Cardiac fibroblast (primary cell): ENCODE data around the gene C11orf91.
A peak's percentile ranks its signal among the peaks of the same experiment; 100 is the strongest.

Experiments used
- DNase-seq, 2 donors: peaks; one replicate each; pipeline versions ENCODE4 v3.0.0 to v3.0.0-alpha.2; 2010; ENCODE audit warnings: low read depth in 2 of 2
- H3K4me3 ChIP-seq, 2 donors: replicated peaks in 1 of 2; 1 replicate in 1 of 2; 2 replicates in 1 of 2; pipeline ENCODE4 v1.5.1; 2011; ENCODE audit warnings: low read depth in 2 of 2, low read length in 2 of 2, mild to moderate bottlenecking in 2 of 2, moderate library complexity in 1 of 2
- TF ChIP-seq, protein P1 (sequence below): IDR thresholded peaks from one replicate; pipeline ENCODE4 v1.5.1; 2011; ENCODE audit warnings: low read depth, mild to moderate bottlenecking, low read length, inconsistent platforms

Gene C11orf91

DNA sequence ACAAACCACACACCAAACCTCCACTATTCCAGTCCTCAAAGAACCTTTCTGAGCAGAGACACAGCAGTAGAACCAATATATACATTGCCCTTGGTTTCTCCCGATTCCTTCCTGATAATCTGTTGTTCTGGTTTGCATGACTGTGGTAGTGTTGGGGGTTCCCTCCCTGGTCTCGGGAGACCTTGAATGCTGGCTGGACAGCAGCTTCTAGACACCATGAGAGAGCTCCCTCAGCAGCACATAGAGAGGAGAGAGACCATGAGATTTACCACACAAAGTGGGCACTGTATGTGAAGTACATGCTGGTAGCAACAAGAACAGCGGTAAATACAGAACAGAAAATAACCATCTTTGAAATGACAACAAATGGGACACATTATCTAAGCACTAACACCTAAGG, 2.6 kb downstream of the C11orf91 start:
- DNase-seq: peak in 1 of 2 donors; percentile 35
- H3K4me3 ChIP-seq: no peak overlapping the region
- TF ChIP-seq, protein P1, sequence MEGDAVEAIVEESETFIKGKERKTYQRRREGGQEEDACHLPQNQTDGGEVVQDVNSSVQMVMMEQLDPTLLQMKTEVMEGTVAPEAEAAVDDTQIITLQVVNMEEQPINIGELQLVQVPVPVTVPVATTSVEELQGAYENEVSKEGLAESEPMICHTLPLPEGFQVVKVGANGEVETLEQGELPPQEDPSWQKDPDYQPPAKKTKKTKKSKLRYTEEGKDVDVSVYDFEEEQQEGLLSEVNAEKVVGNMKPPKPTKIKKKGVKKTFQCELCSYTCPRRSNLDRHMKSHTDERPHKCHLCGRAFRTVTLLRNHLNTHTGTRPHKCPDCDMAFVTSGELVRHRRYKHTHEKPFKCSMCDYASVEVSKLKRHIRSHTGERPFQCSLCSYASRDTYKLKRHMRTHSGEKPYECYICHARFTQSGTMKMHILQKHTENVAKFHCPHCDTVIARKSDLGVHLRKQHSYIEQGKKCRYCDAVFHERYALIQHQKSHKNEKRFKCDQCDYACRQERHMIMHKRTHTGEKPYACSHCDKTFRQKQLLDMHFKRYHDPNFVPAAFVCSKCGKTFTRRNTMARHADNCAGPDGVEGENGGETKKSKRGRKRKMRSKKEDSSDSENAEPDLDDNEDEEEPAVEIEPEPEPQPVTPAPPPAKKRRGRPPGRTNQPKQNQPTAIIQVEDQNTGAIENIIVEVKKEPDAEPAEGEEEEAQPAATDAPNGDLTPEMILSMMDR: no peak

DNA sequence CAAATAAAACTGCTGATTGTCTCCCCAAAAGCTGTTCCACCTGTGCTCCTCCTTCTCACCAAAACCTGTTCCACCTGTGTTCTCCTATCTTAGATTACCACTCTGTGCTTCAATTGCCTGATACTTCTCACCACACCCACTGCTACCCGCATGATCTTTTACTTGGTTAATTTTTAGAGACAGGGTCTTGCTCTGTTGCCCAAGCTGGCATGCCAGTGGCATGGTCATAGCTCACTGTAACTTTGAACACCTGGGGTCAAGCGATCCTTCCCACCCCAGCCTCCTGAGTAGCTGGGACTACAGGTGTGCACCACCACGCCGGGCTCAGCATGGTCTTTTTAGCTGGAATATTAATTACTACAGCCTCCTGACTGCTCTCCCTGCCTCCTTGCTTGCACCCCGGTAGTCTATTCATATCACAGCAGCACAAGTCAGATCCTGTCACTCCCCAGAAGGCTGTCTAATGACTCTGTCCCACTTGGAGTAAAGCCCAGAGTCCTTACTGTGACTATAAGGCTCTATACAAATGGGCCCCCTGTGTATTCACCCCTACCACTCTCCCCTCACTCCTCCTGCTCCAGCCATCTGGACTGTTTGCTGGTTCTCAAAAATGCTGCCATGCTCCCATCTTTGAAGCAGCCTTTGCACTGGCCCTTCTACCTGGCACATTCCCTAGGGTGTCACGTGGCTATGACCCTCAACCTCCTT, 3.5 kb downstream of the C11orf91 start:
- TF ChIP-seq, protein P1: no peak
- H3K4me3 ChIP-seq: no peak overlapping the region
- peak in 1 of 2 donors; percentile 39 for DNase-seq

DNA sequence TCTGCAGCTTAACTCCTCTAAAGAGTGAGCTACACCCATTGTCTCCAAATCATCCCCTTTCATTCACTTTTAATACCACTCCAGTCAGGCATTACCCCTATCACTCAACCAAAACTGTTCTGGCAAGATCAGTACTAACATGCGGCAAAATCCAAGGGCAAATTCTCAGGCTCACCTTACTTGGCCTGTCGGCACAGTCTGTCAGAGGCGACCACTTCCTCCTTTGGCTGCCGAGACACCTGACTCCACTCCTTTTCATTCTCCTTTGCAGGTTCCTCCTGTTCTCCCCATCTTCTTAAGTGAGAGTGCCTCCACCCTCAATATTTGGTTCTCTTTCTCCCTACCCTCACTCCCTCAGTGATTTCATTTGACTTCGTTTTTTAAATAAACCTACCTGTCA, 4.2 kb downstream of the C11orf91 start:
- no peak overlapping the region for H3K4me3 ChIP-seq
- DNase-seq: no peak
- TF ChIP-seq, protein P1: no peak

DNA sequence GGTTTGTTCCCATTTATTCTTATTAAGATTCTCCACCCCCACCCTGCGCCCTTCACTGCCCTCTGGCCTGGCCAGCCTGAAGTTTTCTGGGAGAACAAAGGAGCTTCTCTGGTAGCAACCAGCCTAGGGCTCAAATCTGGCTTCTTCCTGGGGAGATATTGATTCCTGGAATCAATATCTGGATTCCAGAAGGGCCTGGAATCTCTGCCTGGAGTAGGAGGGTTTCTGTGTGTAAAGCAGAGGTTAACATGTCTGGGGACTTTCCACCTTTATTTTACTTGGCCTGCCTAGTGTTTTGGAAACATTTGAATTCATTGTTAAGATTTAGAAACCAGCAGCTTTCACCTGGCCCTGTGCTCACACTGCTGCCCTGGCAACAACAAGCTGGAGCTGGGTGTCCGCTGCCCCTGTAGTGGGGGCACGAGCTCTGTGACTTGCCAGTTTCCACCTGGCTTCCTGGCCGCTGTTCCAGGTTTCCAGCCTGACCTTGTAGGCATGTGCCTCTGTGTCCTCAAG, 5.5 kb downstream of the C11orf91 start:
- no peak overlapping the region for H3K4me3 ChIP-seq
- peak in 1 of 2 donors; percentile 59 for DNase-seq
- TF ChIP-seq, protein P1: no peak

DNA sequence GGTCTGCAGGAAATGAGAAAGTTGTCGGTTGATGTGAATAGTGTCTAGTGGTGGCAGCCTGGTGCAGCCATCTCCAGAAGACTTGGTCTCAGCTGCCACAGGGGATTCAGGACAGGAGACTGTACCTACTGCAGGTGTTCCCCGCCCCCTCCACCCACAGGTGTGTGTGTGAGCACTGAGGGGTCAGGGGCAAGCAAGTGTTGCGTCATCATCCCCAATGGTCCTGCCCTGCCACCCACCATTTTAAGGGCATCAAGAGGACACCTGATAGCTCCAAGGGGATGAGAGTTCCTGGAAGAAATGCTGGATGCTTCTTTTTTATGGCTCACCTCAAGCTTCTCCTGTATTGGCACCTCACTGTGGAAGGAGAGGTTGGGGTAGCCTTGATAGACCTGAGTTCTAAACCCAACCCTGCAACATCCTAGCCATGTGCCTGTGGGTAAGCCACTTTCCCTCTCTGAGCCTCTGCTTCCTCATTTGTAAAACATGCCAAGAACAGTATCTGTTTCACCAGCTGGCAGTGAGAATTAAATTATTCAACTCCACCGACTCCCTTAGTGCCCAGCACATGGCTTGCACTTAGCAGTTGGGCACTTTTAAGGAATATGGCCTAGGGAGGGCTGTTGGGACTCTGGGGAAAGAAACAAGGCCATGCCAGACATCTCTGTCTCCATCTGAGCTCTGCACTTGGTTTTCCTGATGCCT, 6.1 kb downstream of the C11orf91 start:
- no peak for DNase-seq
- TF ChIP-seq, protein P1: no peak
- H3K4me3 ChIP-seq: no peak overlapping the region

DNA sequence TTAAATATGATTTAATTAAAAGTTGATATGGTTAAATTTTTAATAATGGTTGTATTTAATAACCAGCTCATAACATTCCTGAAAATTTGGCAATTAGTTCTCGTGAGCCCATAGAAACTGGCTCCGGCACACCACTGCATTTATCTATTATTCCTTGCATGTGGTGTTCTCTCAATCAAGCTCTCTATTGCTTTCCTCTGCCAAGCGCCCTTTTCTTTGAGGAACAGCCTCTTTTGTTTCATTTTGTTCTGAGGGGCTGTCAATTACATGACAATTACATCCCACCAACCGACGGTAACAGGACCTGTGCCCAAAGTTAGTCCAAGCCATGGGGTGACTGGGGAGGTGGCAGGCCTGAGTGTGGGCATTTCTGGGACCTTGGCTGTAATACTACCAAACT, 8.1 kb downstream of the C11orf91 start:
- no peak for DNase-seq
- no peak overlapping the region for H3K4me3 ChIP-seq
- TF ChIP-seq, protein P1: no peak
